ENCODE results near the gene KIAA1217. TPM values are rescaled to one million over a fixed set of nuclear protein-coding genes. Genes with fewer than 3 reads are reported as not detected.
A peak's percentile ranks its signal among the peaks of the same experiment; 100 is the strongest.

The KIAA1217 gene
- total RNA-seq, 4 donors from 2014 or later = 67.3 to 104 (median 89.8) TPM

DNA sequence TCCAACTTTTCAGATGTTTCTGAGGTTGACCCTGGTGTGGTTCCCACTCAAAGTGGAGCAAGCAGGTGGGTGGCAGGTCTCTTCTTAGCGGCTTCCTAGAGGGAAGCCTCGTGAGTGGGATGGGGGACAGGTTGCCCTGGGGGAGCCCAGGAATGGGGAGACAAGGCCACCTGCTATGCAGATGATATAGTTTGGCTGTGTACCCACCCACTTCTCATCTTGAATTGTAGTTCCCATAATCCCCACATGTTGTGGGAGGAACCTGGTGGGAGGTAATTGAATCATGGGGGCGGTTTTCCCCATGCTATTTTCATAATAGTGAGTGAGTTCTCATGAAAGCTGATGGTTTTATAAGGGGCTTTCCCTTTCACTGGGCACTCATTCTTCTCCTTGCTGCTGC lies 68.3 kb downstream of the KIAA1217 start:
- WGBS, 2 donors = 92 to 94% methylated on average over 3 of the region's 3 CpGs
- H3K36me3 ChIP-seq = no peaks in the 10 kb centered on the region
- H3K4me3 ChIP-seq (replicated peaks in 1 of 3) = no peak overlapping the region
- H3K27ac ChIP-seq = peak overlapping the region; percentile 37 to 72 (median 68)
- no peaks in the 10 kb centered on the region for H3K27me3 ChIP-seq
- DNase-seq = no peak
- no peaks in the 10 kb centered on the region for H3K9me3 ChIP-seq
- TF ChIP-seq, protein P1, sequence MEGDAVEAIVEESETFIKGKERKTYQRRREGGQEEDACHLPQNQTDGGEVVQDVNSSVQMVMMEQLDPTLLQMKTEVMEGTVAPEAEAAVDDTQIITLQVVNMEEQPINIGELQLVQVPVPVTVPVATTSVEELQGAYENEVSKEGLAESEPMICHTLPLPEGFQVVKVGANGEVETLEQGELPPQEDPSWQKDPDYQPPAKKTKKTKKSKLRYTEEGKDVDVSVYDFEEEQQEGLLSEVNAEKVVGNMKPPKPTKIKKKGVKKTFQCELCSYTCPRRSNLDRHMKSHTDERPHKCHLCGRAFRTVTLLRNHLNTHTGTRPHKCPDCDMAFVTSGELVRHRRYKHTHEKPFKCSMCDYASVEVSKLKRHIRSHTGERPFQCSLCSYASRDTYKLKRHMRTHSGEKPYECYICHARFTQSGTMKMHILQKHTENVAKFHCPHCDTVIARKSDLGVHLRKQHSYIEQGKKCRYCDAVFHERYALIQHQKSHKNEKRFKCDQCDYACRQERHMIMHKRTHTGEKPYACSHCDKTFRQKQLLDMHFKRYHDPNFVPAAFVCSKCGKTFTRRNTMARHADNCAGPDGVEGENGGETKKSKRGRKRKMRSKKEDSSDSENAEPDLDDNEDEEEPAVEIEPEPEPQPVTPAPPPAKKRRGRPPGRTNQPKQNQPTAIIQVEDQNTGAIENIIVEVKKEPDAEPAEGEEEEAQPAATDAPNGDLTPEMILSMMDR (IDR thresholded peaks at IDR 0.05) = no peak
- TF ChIP-seq POLR2A (IDR thresholded peaks at IDR 0.05) = no peak
- intact Hi-C loops (cut with DNase I) = no loop called here
- peaks cover 16 to 17% of the 10 kb centered on the region in 2 donors for H3K4me1 ChIP-seq

DNA sequence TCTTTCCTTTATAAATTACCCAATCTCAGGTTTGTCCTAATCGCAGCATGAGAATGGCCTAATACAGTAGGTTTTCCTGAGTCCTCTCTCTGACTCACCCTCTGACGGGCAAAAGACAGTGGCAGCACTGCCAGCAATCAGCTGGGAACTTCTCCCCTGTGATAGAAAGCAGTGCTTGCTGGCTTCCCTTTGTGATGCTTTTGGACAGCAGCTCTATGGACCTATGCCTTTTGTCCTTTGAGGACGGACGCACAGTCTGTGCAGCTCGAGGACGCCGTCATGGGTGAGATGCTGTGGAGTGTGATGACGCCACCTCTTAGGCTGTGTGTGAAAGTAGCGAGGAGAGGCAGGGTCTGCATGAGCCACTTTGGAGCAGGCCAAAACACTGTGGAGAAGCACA lies 68.8 kb downstream of the KIAA1217 start:
- peak overlapping the region; percentile 37 to 72 (median 68) for H3K27ac ChIP-seq
- TF ChIP-seq, protein P1 (IDR thresholded peaks at IDR 0.05) = no peak
- TF ChIP-seq POLR2A (IDR thresholded peaks at IDR 0.05) = peak in 1 of 2 donors; percentile 41
- H3K4me3 ChIP-seq (replicated peaks in 1 of 3) = no peak overlapping the region
- H3K9me3 ChIP-seq = no peaks in the 10 kb centered on the region
- intact Hi-C loops (cut with DNase I) = no loop called here
- DNase-seq = peak; percentile 82 to 87
- H3K4me1 ChIP-seq = peaks cover 16 to 17% of the 10 kb centered on the region in 2 donors
- H3K27me3 ChIP-seq = no peaks in the 10 kb centered on the region
- 67 to 68% methylated on average over 9 of the region's 9 CpGs for WGBS, 2 donors
- no peaks in the 10 kb centered on the region for H3K36me3 ChIP-seq

- Histone ChIP-seq H3K9me3 (no peaks in the 10 kb centered on the region), H3K4me1 (peaks cover 16 to 17% of the 10 kb centered on the region in 2 donors), H3K27me3 (no peaks in the 10 kb centered on the region), H3K27ac (peak overlapping the region; percentile 37 to 72 (median 68)), H3K36me3 (no peaks in the 10 kb centered on the region), H3K4me3 (replicated peaks in 1 of 3) (no peak overlapping the region)
- intact Hi-C loops (cut with DNase I) = no loop called here
- WGBS, 2 donors = 72 to 74% methylated on average over 5 of the region's 5 CpGs
- no peak for TF ChIP-seq POLR2A (IDR thresholded peaks at IDR 0.05)
- DNase-seq = no peak
These were observed 69.4 kb downstream of the KIAA1217 start for GRCh38 chr10:24278176-24278889.

DNA sequence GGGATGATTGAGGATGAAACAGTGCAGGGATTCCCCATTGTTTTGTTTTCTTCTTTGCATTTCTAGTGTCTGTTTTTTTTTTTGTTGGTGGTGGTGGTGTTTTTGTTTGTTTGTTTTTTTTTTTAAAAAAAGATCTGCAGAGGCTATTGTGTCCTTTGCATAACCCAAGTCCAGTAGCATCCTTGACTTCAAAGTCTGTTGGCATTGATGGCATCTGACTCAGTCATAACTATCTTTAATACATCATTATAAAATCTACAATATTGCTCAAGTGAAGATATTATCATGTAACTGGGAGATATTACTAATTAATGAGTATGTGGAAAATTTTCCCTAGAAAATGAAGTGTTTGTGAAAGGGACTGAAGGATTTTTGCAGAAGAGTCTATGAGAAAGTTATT lies 70.2 kb downstream of the KIAA1217 start:
- intact Hi-C loops (cut with DNase I) = no loop called here

GRCh38 chr10:24287559-24288195 lies 78.7 kb downstream of the KIAA1217 start:
- intact Hi-C loops (cut with DNase I) = no loop called here
- WGBS, 2 donors = 46 to 53% methylated on average over 4 of the region's 4 CpGs

More for the DNA sequence above, 70.2 kb downstream of the KIAA1217 start:
- DNase-seq = no peak
- Histone ChIP-seq H3K9me3 (no peaks in the 10 kb centered on the region), H3K4me1 (peaks cover 16 to 17% of the 10 kb centered on the region in 2 donors), H3K27me3 (no peaks in the 10 kb centered on the region), H3K4me3 (replicated peaks in 1 of 3) (no peak overlapping the region), H3K27ac (peak overlapping the region in 1 of 3 donors; percentile 68), H3K36me3 (no peaks in the 10 kb centered on the region)
- no peak for TF ChIP-seq POLR2A (IDR thresholded peaks at IDR 0.05)
- TF ChIP-seq, protein P1 (IDR thresholded peaks at IDR 0.05) = no peak

More at GRCh38 chr10:24287559-24288195, 78.7 kb downstream of the KIAA1217 start:
- no peaks in the 10 kb centered on the region for H3K27me3 ChIP-seq
- peaks cover 33 to 51% of the 10 kb centered on the region in 2 donors for H3K4me1 ChIP-seq
- peak overlapping the region in 2 of 3 donors; percentile 4 to 15 for H3K27ac ChIP-seq
- TF ChIP-seq, protein P1 (IDR thresholded peaks at IDR 0.05) = no peak
- TF ChIP-seq POLR2A (IDR thresholded peaks at IDR 0.05) = no peak
- no peak for DNase-seq
- no peaks in the 10 kb centered on the region for H3K36me3 ChIP-seq
- H3K9me3 ChIP-seq = no peaks in the 10 kb centered on the region
- no peak overlapping the region for H3K4me3 ChIP-seq (replicated peaks in 1 of 3)

All from thyroid gland (tissue), 4 donors.